Left renal cortex interstitium (tissue), 4 donors: ENCODE measurements around the gene TBC1D2B. TPM values are rescaled to one million over a fixed set of nuclear protein-coding genes. Genes with fewer than 3 reads are reported as not detected.

Experiments used
- DNase-seq, 4 donors: peaks; one replicate each; pipeline ENCODE4 v3.0.0-alpha.2; 2013; ENCODE audit warnings: low read depth in 4 of 4, low spot score in 2 of 4, missing footprints in 1 of 4
- polyA plus RNA-seq, 4 donors: library from polyadenylated mRNA; unstranded; fragments of 120-200 nt; gene quantifications; one replicate each; pipeline ENCODE4 v1.2.1, GENCODE V29; 2013; ENCODE audit not compliant: insufficient read length in 4 of 4

TBC1D2B gene
- polyA plus RNA-seq, 4 donors = 29.7 to 32.1 (median 31.4) TPM

- DNase-seq = peak in 1 of 4 donors; percentile 65
These were observed 1.9 kb downstream of the TBC1D2B start for GRCh38 chr15:78075490-78076230.

DNA sequence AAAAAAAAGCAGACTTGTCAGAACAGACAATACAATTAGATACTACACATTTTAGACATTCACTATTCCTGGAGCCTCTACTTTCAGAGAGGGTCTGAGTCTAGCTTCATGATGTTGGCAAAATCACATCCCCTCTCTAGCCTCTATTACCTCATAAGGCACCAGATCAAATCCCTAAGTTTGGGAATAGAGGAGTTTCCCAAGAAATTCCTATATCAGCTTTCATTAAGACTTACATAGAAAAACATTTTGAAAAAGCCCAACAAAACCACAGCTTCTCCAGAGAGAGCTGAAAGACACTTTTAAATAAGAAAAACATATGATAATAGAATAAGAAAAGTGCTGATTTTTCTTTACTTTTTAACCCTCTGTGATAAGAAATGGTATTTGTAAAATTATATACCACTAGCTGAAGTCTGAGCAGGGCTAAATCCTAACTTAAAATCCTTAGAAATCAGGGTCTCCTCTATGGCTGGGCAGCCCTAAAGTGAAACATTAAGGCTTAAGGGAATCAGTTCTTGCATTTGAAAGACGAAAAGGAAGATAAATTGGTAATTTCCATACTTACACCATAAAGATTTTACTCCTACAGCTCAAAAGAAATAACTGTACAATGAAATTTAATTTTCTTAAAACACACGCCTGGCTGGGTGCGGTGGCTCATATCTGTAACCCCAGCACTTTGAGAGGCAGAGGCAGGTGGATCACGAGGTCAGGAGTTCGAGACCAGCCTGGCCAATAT is 4.3 kb downstream of the TBC1D2B start:
- DNase-seq = no peak

DNA sequence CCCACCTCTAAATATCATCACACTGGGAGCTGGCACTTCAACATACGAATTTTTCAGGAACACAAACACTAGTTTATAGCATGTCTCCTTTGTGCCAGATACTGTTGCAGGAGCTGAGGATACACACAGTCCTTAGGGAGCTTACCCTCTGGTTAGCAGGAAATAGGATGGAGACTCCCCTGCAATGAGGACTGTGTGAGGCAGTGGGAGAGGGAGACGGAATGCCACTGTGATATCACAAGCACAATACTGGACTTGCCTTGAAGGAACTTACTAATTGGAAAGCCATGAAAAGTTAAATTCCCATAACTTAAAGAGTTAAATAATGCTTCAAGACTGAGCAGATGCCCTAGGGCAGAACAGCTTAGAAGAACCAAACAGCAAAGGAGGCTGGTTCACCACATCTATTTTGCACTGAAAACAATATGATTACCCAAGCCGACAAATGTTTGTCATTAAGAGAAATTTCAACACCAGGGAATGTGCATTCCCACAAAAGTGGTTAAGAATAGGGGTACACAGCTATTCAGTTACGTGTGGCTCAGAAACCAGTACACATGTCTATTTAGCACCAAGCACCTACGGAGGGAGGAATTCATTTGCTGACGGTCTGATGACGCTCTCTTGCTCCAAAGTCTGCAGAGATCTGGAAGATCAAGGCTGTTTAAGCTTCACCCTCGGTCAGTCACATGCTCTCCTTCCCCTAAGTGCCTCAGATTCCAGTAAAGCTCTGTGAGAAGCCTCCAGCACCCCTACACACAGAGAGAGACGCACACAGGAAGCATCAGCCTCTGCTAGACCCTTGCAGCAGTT is 5.2 kb downstream of the TBC1D2B start:
- no peak for DNase-seq

DNA sequence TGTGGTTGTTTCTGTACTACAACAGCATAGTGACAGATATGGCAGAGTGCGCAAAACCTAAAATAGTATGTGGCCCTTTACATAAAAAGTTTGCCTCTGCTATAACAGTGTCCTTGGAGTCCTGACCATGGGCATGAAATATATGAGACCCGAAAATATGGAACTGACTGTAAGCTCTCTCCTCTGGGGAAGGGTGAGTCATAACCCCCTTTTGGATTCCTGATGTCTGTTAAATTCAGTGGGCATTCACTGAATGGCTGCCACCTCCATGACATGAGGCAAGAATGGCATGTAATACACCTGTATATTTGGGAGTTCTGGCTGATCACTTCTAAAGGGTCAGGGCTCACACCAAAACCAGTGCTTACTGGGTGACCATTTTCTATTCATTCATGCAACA is 6.1 kb downstream of the TBC1D2B start:
- no peak for DNase-seq

GRCh38 chr15:78070049-78070700 is 7.3 kb downstream of the TBC1D2B start:
- no peak for DNase-seq

DNA sequence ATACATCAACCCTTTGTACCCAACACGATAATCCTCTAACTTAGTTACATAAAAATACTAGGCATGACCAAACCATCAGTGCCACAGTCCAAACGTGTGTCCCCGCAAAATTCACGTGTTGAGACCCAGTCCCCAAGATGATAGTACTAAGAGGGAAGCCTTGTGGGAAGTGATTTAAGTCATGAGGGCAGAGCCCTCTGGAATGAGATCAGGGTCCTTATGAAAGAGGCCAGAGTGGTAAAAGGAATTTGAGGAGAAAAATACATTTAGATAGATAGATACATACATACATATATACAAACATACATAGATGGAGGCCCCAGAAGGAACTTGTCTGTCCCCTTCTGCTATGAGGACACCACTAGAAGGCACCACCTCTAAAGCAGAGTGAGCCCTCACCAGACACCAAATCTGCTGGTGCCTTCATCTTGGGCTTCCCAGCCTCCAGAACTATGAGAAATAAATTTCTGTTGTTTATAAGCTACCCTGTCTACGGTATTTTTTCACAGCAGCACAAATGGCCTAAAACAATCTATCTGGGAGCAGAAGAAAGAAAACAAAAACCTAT is 8.0 kb downstream of the TBC1D2B start:
- no peak for DNase-seq

GRCh38 chr15:78069052-78069414 is 8.5 kb downstream of the TBC1D2B start:
- no peak for DNase-seq

- DNase-seq = no peak
These were observed 9.9 kb downstream of the TBC1D2B start for GRCh38 chr15:78067328-78068228.

GRCh38 chr15:78065973-78066946 is 11.3 kb downstream of the TBC1D2B start:
- no peak for DNase-seq

DNA sequence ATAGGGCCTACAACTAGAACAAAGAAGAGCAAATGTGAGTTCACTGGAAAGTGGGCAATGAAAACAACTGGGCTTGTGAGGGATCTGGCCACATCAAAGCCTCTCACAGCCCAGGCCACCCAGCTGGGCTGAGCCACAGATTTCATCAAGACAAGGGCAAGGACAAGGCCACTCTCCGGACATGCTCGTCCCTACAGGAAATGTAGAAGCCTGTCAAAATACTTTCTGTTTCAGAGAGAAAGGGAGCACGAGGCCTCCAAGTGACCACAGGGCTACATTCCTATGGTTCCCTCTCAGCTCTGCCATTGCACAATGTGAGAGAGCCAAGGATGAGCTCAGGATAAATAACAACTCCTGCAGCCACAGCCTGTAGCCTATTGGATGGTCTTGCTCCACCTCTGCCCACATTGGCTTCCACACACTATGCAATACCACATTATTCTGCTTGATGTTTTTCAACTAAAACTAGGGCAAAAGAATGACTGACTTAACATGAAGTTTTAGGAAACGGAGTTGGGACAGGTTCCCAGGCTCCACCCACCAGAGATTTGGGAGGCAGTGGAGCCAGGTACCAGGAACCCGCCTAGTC is 12.1 kb downstream of the TBC1D2B start:
- DNase-seq = no peak

GRCh38 chr15:78064544-78064943 is 13.0 kb downstream of the TBC1D2B start:
- no peak for DNase-seq

- DNase-seq = no peak
These were observed 13.5 kb downstream of the TBC1D2B start for GRCh38 chr15:78063970-78064385.

- DNase-seq = no peak
These were observed 14.3 kb downstream of the TBC1D2B start for GRCh38 chr15:78063217-78063616.

- no peak for DNase-seq
These were observed 15.5 kb downstream of the TBC1D2B start for GRCh38 chr15:78061963-78062427.

DNA sequence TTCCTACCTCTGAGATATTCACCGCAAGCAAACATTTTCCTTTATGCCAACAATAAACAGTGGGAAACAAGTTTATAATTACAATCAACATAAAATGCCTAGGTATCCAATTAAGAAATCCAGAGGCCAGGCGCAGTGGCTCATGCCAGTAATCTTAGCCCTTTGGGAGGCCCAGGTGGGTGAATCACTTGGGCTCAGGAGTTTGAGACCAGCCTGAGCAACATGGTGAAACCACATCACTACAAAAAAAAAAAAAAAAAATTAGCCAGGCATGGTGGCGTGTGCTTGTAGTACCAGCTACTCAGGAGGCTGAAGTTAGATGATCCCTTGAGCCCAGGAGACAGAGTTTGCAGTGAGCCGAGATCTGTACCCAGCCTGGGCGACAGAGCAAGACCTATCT is 17.3 kb downstream of the TBC1D2B start:
- DNase-seq = no peak

- DNase-seq = no peak
These were observed 18.2 kb downstream of the TBC1D2B start for GRCh38 chr15:78059110-78059839.

DNA sequence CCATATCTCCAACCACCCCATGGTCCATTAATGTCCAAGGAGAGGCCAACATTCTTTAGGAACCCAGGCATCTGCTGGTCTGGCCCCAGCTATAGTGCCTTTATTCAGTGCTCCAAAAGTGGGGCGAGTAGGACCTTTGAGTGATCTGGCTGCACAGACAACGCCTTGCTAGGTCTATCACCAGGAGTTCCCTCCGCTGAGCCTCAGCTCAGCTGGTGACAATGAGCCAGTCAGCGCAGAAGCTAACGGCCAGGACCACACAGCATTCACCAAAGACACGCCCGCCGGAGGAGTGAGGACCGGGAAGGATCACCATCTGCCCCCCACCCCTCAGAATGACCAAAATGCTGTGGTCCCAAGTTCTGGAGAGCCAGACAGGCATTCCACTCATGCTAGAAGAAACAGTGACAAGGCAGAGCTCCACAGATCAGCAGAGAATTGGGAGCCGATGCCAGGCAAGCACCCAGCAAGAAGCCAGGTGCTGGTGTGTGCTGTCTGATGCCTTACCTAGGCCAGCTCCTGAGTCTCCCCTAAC is 19.0 kb downstream of the TBC1D2B start:
- no peak for DNase-seq
